Panc1 (cell line): ENCODE measurements around the gene HOXC9. TPM values are rescaled to one million over a fixed set of nuclear protein-coding genes. Genes with fewer than 3 reads are reported as not detected.

Source experiments
- ATAC-seq: fragments of 200-7000 bp; cut with Tn5 transposase; 2 replicates; pipeline ENCODE4 v1.9.1; 2020; ENCODE audit warnings: mild to moderate bottlenecking, moderate library complexity
- BruUV-seq: library from RNA; stranded (reverse); fragments of 400-500 nt; replicated peaks from 2 replicates; lab custom pipeline; 2021; lab: Mats Ljungman, UMichigan
- CTCF ChIA-PET: fragments of 300-600 bp; sonication (Branson Sonifier 250); formaldehyde crosslinking; loops from one replicate; lab custom pipeline; 2022; ENCODE audit warnings: antibody characterized with exemption; lab: Charles Lee
- POLR2A ChIA-PET: fragments of 300-600 bp; sonication (Branson Sonifier 250); formaldehyde crosslinking; loops from one replicate; lab custom pipeline; 2022; ENCODE audit warnings: antibody characterized with exemption; lab: Charles Lee
- DNase-seq: peaks from one replicate; pipeline ENCODE4 v3.0.0-alpha.2; 2010; ENCODE audit warnings: low read depth, low spot score
- H3K27ac ChIP-seq: 2 replicates; pipeline ENCODE4 v1.5.1; 2011; ENCODE audit warnings: mild to moderate bottlenecking, low read length, inconsistent platforms
- H3K27me3 ChIP-seq: fragments of 200-500 bp; sonication (Bioruptor generic); 2 replicates; pipeline ENCODE4 v1.6.0; 2014; ENCODE audit warnings: low read length, inconsistent platforms; ENCODE audit not compliant: control insufficient read depth, insufficient read depth
- H3K36me3 ChIP-seq: fragments of 200-500 bp; sonication (Bioruptor generic); 2 replicates; pipeline ENCODE4 v1.5.1; 2014; ENCODE audit warnings: inconsistent platforms, mild to moderate bottlenecking, low read length, moderate library complexity; ENCODE audit not compliant: control insufficient read depth, insufficient read depth
- H3K4me1 ChIP-seq: 2 replicates; pipeline ENCODE4 v1.5.1; 2011; ENCODE audit warnings: inconsistent platforms, mild to moderate bottlenecking, low read length, moderate library complexity; ENCODE audit not compliant: control insufficient read depth, insufficient read depth
- H3K4me3 ChIP-seq, 2 experiments: 2 replicates each; pipeline ENCODE4 v1.5.1; 2011 to 2012; ENCODE audit warnings: low read depth in 2 of 2, low read length in 2 of 2, mild to moderate bottlenecking in 2 of 2, inconsistent platforms in 1 of 2, moderate library complexity in 1 of 2
- H3K9me3 ChIP-seq: fragments of 200-500 bp; sonication (Bioruptor generic); 2 replicates; pipeline ENCODE4 v1.5.1; 2014; ENCODE audit warnings: low read depth, mild to moderate bottlenecking, inconsistent platforms, low read length, moderate library complexity; ENCODE audit not compliant: control insufficient read depth, insufficient read depth
- CTCF ChIP-seq: fragments of 450-650 bp; IDR thresholded peaks from 2 replicates; pipeline ENCODE4 v1.5.1; 2017; ENCODE audit warnings: mild to moderate bottlenecking
- POLR2AphosphoS5 ChIP-seq: IDR thresholded peaks from 2 replicates; pipeline ENCODE4 v1.6.1; 2012; ENCODE audit warnings: mild to moderate bottlenecking, low read depth, low read length, moderate library complexity
- REST ChIP-seq, 2 experiments: IDR thresholded peaks; 2 replicates each; pipeline ENCODE4 v1.6.1; 2011 to 2012; ENCODE audit warnings: low read depth in 2 of 2, control low read depth in 1 of 2, low read length in 1 of 2, mild to moderate bottlenecking in 1 of 2, moderate library complexity in 1 of 2; ENCODE audit not compliant: insufficient read depth in 1 of 2
- SIN3A ChIP-seq: IDR thresholded peaks from 2 replicates; pipeline ENCODE4 v1.6.1; 2012; ENCODE audit warnings: low read depth, mild to moderate bottlenecking, low read length, moderate library complexity, borderline replicate concordance; ENCODE audit not compliant: insufficient read depth
- TCF7L2 ChIP-seq: IDR thresholded peaks from 2 replicates; pipeline ENCODE4 v1.6.1; 2011; ENCODE audit warnings: mild to moderate bottlenecking, low read depth, low read length, inconsistent platforms
- in situ Hi-C: cut with HindIII; loops from 2 replicates; pipeline ENCODE4 v1.10.0; 2016; ENCODE audit warnings: low sequenced_read_pairs, low pct_unique_long_range_greater_than_20kb
- intact Hi-C: fragments of 100-400 bp; cut with micrococcal nuclease; formaldehyde crosslinking; loops from one replicate; pipeline ENCODE4 v1.10.0; 2022; ENCODE audit not compliant: unreplicated experiment
- total RNA-seq: library from RNA; stranded (reverse); gene quantifications from one replicate; pipeline ENCODE4 v1.2.1, GENCODE V29; 2021; ENCODE audit not compliant: unreplicated experiment

HOXC9 gene
- total RNA-seq, 1 experiment from 2014 or later: 37.2 TPM

- DNase-seq (no peak), ATAC-seq (peak; percentile 37)
- Histone ChIP-seq H3K9me3 (no peaks in the 10 kb centered on the region), H3K4me3 (peak overlapping the region; percentile 72 to 91), H3K36me3 (peaks cover 2% of the 10 kb centered on the region; the same call in 1 of the 2 replicates), H3K4me1 (peaks cover 60% of the 10 kb centered on the region), H3K27me3 (no peaks in the 10 kb centered on the region), H3K27ac (peak overlapping the region; percentile 94)
- in situ Hi-C loops (no loop called here), intact Hi-C loops (no loop called here)
- TSS peak; percentile 82 for BruUV-seq
- TF ChIP-seq POLR2AphosphoS5 (no peak), SIN3A (0 out of 2 replicates have a peak, but pooled peaks have one; percentile 38), REST (IDR thresholded peaks at IDR 0.05; ENCODE audit: insufficient read depth in 1 of 2, low read depth in 2 of 2, low read length in 1 of 2) (no peak), TCF7L2 (no peak), CTCF (peak; percentile 29)
- POLR2A ChIA-PET: interaction anchor here (0.5 to 1.5 kb wide), 8 partner anchors 9 to 884 kb away, joined by 3 to 17 read pairs (median 7); partner anchors contain the start of gene HOXC6
- CTCF ChIA-PET: interaction anchor here (0.6 to 1.1 kb wide), 8 partner anchors 12 to 235 kb away, joined by 3 to 14 read pairs (median 4); no protein-coding TSS in a partner anchor
Observed at GRCh38 chr12:54017027-54017788, 17.2 kb downstream of the HOXC9 start.

GRCh38 chr12:54017878-54018467, 18.0 kb downstream of the HOXC9 start:
- intact Hi-C loops: no loop called here
- peak; percentile 89 for DNase-seq
- POLR2A ChIA-PET: interaction anchor here (0.5 to 1.5 kb wide), 7 partner anchors 8 to 186 kb away, joined by 3 to 17 read pairs (median 9); partner anchors contain the start of gene HOXC6

More at GRCh38 chr12:54017878-54018467, 18.0 kb downstream of the HOXC9 start:
- TF ChIP-seq POLR2AphosphoS5 (peak; percentile 74), TCF7L2 (no peak)
- peaks cover 60% of the 10 kb centered on the region for H3K4me1 ChIP-seq
- in situ Hi-C loops: no loop called here
- ATAC-seq: peak; percentile 72
- H3K27me3 ChIP-seq: no peaks in the 10 kb centered on the region
- no peaks in the 10 kb centered on the region for H3K9me3 ChIP-seq
- peak overlapping the region; percentile 72 to 91 for H3K4me3 ChIP-seq
- H3K36me3 ChIP-seq: peaks cover 2% of the 10 kb centered on the region; the same call in 1 of the 2 replicates
- H3K27ac ChIP-seq: peak overlapping the region; percentile 94
- CTCF ChIA-PET: interaction anchor here (0.6 to 1.1 kb wide), 6 partner anchors 12 to 235 kb away, joined by 3 to 14 read pairs (median 4); no protein-coding TSS in a partner anchor
- no TSS peak for BruUV-seq
